ENCODE measurements around the gene FOSL1.

DNA sequence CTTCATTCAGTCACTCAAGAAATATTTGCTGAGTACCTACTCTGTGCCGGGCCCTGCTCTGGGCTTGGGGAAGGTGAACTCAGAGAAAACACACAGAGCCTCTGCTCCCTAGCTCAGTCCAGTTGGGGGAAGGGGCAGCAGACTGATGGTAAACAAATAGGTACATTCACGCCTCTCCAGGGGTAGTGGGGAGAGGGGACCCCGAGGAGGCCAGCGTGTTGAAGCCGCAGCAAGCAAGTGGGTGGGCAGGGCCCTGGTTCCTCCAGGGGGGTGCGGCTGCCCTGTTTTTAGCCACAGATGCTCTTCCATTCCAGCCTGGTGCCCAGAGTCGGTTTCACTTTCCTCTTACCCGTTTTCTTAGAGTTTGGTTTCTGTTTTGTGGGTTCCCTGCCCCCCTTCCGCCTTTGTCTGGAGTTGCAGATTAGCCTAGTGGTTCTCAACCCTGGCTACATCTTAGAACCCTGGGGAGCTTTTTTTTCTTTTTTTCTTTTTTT is 27.8 kb upstream of the FOSL1 start:
- no peak for TF ChIP-seq TARDBP (IDR thresholded peaks at IDR 0.05)
- TF ChIP-seq FOXA1 (IDR thresholded peaks at IDR 0.05) = no peak
- no peak for TF ChIP-seq ELF4 (IDR thresholded peaks at IDR 0.05)
- TF ChIP-seq SP1 (IDR thresholded peaks at IDR 0.05) = no peak
- TF ChIP-seq FOXK2 (IDR thresholded peaks at IDR 0.05) = no peak
